Natural killer cell (primary cell): Measurements from ENCODE around the gene GID8. TPM values are rescaled to one million over a fixed set of nuclear protein-coding genes. Genes with fewer than 3 reads are reported as not detected.

Experiments used
- ATAC-seq, 3 donors: fragments of 150-1000 bp in 2 of 3; fragments of 200-7000 bp in 1 of 3; cut with Tn5 transposase; 1 replicate in 1 of 3; 2 replicates in 2 of 3; pipeline ENCODE4 v1.10.0; 2021; ENCODE audit warnings: mild to moderate bottlenecking in 2 of 3, moderate library complexity in 2 of 3
- DNase-seq, 2 donors: peaks; one replicate each; pipeline versions ENCODE4 v3.0.0 to v3.0.0-alpha.2; 2013 to 2021; ENCODE audit warnings: mixed read lengths in 1 of 2
- H3K27ac ChIP-seq: one replicate; pipeline ENCODE4 v1.5.1; 2013; ENCODE audit warnings: mild to moderate bottlenecking, low read length
- H3K27me3 ChIP-seq: one replicate; pipeline ENCODE4 v1.6.1; 2013; ENCODE audit warnings: low read length; ENCODE audit not compliant: control insufficient read depth, insufficient read depth
- H3K36me3 ChIP-seq: one replicate; pipeline ENCODE4 v1.6.1; 2013; ENCODE audit warnings: low read length; ENCODE audit not compliant: control insufficient read depth, insufficient read depth
- H3K4me1 ChIP-seq: one replicate; pipeline ENCODE4 v1.6.1; 2013; ENCODE audit warnings: low read length; ENCODE audit not compliant: control insufficient read depth, insufficient read depth
- H3K4me3 ChIP-seq: one replicate; pipeline ENCODE4 v1.5.1; 2013; ENCODE audit warnings: low read length
- H3K9me3 ChIP-seq: one replicate; pipeline ENCODE4 v1.6.1; 2013; ENCODE audit warnings: low read length; ENCODE audit not compliant: control insufficient read depth, insufficient read depth
- H3K27ac Mint-ChIP-seq, 2 donors: one replicate each; pipeline ENCODE4 v1.8.0; 2022; ENCODE audit warnings: mild to moderate bottlenecking in 2 of 2, mixed read lengths in 2 of 2, moderate library complexity in 1 of 2
- H3K27me3 Mint-ChIP-seq, 2 donors: one replicate each; pipeline ENCODE4 v1.8.0; 2022; ENCODE audit warnings: low read depth in 2 of 2, mixed read lengths in 2 of 2
- H3K36me3 Mint-ChIP-seq: one replicate; pipeline ENCODE4 v1.8.0; 2022; ENCODE audit warnings: mixed read lengths
- H3K4me1 Mint-ChIP-seq, 2 donors: one replicate each; pipeline ENCODE4 v1.8.0; 2022; ENCODE audit warnings: mixed read lengths in 2 of 2
- H3K4me3 Mint-ChIP-seq: one replicate; pipeline ENCODE4 v1.8.0; 2022; ENCODE audit warnings: mild to moderate bottlenecking, moderate library complexity, mixed read lengths
- H3K9me3 Mint-ChIP-seq, 2 donors: one replicate each; pipeline ENCODE4 v1.8.0; 2022; ENCODE audit warnings: mixed read lengths in 2 of 2
- WGBS: methylation state at CpG from one replicate; pipeline ENCODE4 v1.1.7; 2013; ENCODE audit warnings: missing lambda C conversion rate; ENCODE audit not compliant: insufficient coverage; 5-methylcytosine and 5-hydroxymethylcytosine counted together
- intact Hi-C: fragments of 100-400 bp; cut with micrococcal nuclease; formaldehyde crosslinking; loops from one replicate; pipeline ENCODE4 v1.14.2; 2022
- total RNA-seq, 4 donors: library from RNA; stranded (reverse); fragments of 120-200 nt in 1 of 4; gene quantifications; one replicate each; pipeline versions ENCODE4 v1.2.3 to v1.2.4, GENCODE V29; 2013 to 2022
- TF ChIP-seq, protein P1 (sequence below): fragments of 200-600 bp; IDR thresholded peaks from one replicate; pipeline ENCODE4 v1.8.0; 2022; ENCODE audit warnings: antibody characterized with exemption

Gene GID8
- total RNA-seq, 3 donors from 2014 or later (not counting 1 experiment from before 2014, with no cell fraction given) = 45.1 to 60.1 (median 53.1) TPM

DNA sequence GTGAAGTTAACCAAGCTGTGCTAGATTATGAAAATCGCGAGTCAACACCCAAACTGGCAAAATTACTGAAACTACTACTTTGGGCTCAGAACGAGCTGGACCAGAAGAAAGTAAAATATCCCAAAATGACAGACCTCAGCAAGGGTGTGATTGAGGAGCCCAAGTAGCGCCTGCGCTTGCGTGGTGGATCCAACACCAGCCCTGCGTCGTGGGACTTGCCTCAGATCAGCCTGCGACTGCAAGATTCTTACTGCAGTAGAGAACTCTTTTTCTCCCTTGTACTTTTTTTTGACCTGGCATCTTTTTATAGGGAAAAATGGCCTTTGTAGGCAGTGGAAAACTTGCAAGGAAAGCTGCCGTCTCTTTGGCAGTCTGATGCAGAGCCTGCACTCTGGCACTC lies 6.8 kb downstream of the GID8 start:
- WGBS = 97% methylated on average over 10 of the region's 10 CpGs
- H3K36me3 Mint-ChIP-seq = peaks cover 10% of the 10 kb centered on the region
- H3K4me3 Mint-ChIP-seq = no peak overlapping the region
- ATAC-seq = no peak
- H3K4me1 Mint-ChIP-seq = peaks cover 15 to 19% of the 10 kb centered on the region in 2 donors
- no peaks in the 10 kb centered on the region for H3K27me3 Mint-ChIP-seq
- DNase-seq = no peak
- Histone ChIP-seq H3K36me3 (peaks cover 71% of the 10 kb centered on the region), H3K27me3 (no peaks in the 10 kb centered on the region), H3K4me3 (no peak overlapping the region), H3K27ac (no peak overlapping the region), H3K9me3 (no peaks in the 10 kb centered on the region), H3K4me1 (peaks cover 2% of the 10 kb centered on the region)
- no peaks in the 10 kb centered on the region for H3K9me3 Mint-ChIP-seq
- intact Hi-C loops = no loop called here
- TF ChIP-seq, protein P1, sequence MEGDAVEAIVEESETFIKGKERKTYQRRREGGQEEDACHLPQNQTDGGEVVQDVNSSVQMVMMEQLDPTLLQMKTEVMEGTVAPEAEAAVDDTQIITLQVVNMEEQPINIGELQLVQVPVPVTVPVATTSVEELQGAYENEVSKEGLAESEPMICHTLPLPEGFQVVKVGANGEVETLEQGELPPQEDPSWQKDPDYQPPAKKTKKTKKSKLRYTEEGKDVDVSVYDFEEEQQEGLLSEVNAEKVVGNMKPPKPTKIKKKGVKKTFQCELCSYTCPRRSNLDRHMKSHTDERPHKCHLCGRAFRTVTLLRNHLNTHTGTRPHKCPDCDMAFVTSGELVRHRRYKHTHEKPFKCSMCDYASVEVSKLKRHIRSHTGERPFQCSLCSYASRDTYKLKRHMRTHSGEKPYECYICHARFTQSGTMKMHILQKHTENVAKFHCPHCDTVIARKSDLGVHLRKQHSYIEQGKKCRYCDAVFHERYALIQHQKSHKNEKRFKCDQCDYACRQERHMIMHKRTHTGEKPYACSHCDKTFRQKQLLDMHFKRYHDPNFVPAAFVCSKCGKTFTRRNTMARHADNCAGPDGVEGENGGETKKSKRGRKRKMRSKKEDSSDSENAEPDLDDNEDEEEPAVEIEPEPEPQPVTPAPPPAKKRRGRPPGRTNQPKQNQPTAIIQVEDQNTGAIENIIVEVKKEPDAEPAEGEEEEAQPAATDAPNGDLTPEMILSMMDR = no peak
- H3K27ac Mint-ChIP-seq = no peak overlapping the region

DNA sequence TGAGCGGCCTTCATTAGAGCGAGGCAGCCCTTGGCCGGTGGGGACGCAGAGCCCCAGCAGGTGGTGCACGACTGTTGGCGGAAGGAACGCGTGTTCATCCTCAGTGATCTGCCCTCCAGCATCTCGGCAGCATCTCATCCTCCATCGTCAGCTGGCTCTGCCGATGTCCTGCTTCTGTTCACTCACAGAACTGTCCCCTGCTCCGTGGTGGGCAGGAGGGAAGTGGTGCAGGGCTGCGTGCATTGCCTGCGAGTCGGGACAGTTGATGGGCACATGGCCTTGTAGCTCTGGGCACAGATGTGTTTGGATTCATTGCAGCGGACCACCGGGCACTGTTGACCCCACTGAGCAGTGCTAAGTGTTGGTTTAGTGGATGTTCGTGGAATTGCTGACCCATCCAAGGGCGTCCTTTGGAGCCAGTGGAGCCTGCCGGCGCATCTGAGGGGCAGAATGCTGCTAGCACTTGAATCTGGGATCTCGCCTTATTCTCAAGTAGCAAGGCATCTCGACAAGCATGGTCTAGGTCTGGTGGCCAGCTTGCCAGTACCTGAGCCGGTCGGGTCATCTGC lies 7.9 kb downstream of the GID8 start:
- Histone ChIP-seq H3K9me3 (no peaks in the 10 kb centered on the region), H3K4me1 (no peaks in the 10 kb centered on the region), H3K4me3 (no peak overlapping the region), H3K36me3 (peaks cover 74% of the 10 kb centered on the region), H3K27me3 (no peaks in the 10 kb centered on the region), H3K27ac (no peak overlapping the region)
- TF ChIP-seq, protein P1 = no peak
- intact Hi-C loops = no loop called here
- no peaks in the 10 kb centered on the region for H3K9me3 Mint-ChIP-seq
- H3K4me1 Mint-ChIP-seq = peaks cover 14 to 15% of the 10 kb centered on the region in 2 donors
- 96% methylated on average over 25 of the region's 25 CpGs for WGBS
- peaks cover 10% of the 10 kb centered on the region for H3K36me3 Mint-ChIP-seq
- H3K27ac Mint-ChIP-seq = no peak overlapping the region
- no peaks in the 10 kb centered on the region for H3K27me3 Mint-ChIP-seq
- DNase-seq = no peak
- H3K4me3 Mint-ChIP-seq = no peak overlapping the region
- no peak for ATAC-seq

DNA sequence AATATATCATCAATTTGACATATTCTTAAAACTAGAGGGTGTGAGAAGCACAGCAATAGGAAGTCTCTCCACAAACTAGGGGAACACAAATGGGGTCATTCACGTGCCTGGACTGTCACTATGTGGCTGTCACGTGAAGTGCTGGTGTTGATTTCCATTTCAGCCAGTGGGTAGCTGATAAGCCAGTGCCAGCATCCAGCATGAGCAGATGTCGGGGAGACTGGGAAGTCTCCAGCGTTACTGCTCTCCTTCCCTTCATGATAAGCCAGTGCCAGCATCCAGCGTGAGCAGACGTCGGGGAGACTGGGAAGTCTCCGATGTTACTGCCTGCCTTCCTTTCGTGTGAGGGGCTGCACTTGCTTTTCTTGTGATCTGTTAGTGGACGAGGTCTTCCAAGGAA lies 9.0 kb downstream of the GID8 start:
- H3K4me3 ChIP-seq = no peak overlapping the region
- TF ChIP-seq, protein P1 = no peak
- ATAC-seq (no peak), DNase-seq (no peak)
- Mint-ChIP-seq H3K9me3 (no peaks in the 10 kb centered on the region), H3K36me3 (peaks cover 10% of the 10 kb centered on the region), H3K27me3 (no peaks in the 10 kb centered on the region), H3K27ac (no peak overlapping the region), H3K4me1 (peaks cover 5 to 8% of the 10 kb centered on the region in 2 donors), H3K4me3 (no peak overlapping the region)
- H3K36me3 ChIP-seq = peaks cover 67% of the 10 kb centered on the region
- intact Hi-C loops = no loop called here
- WGBS = 91% methylated on average over 10 of the region's 10 CpGs
- H3K27me3 ChIP-seq = no peaks in the 10 kb centered on the region
- peaks cover 5% of the 10 kb centered on the region for H3K4me1 ChIP-seq
- H3K27ac ChIP-seq = no peak overlapping the region
- no peaks in the 10 kb centered on the region for H3K9me3 ChIP-seq
